Omental fat pad (tissue), 4 donors: Measurements from ENCODE around the gene KATNB1. TPM values are rescaled to one million over a fixed set of nuclear protein-coding genes. Genes with fewer than 3 reads are reported as not detected.

ENCODE experiments used
- ATAC-seq: fragments of 150-250 bp; one replicate; pipeline ENCODE4 v1.9.1; 2016; ENCODE audit warnings: mild to moderate bottlenecking, moderate library complexity; ENCODE audit not compliant: low FRiP score
- DNase-seq: peaks from one replicate; pipeline ENCODE4 v3.0.0-alpha.2; 2019; ENCODE audit warnings: low spot score
- CTCF ChIP-seq, 3 donors: fragments of 450-650 bp; IDR thresholded peaks; one replicate each; pipeline ENCODE4 v1.5.1; 2016 to 2017; ENCODE audit warnings: antibody characterized with exemption in 3 of 3, mild to moderate bottlenecking in 3 of 3, moderate library complexity in 2 of 3
- total RNA-seq, 4 donors: library from RNA; depleted of rRNA; stranded (reverse); fragments of >200 nt; gene quantifications; one replicate each; pipeline ENCODE4 v1.1.0, GENCODE V29; 2016

Gene KATNB1
- 10 to 100 TPM in 3 of 4 donors, 1 to 10 TPM in 1; 8.7 to 23.5 (median 14.1) TPM for total RNA-seq

GRCh38 chr16:57735755-57736418 lies at the start of gene KATNB1:
KATNB1 (plus strand) TSS chr16:57735770; CDS start chr16:57737244, 1,474 bp downstream.
- TF ChIP-seq CTCF (IDR thresholded peaks at IDR 0.05): no peak
- ATAC-seq (peak; percentile 3), DNase-seq (no peak)

GRCh38 chr16:57686577-57686976 lies 49.0 kb upstream of the KATNB1 start:
- DNase-seq: no peak
- no peak for ATAC-seq
- no peak for TF ChIP-seq CTCF (IDR thresholded peaks at IDR 0.05)

GRCh38 chr16:57687363-57687929 lies 48.1 kb upstream of the KATNB1 start:
- ATAC-seq (no peak), DNase-seq (no peak)
- TF ChIP-seq CTCF (IDR thresholded peaks at IDR 0.05): no peak

GRCh38 chr16:57688487-57688986 lies 47.0 kb upstream of the KATNB1 start:
- no peak for TF ChIP-seq CTCF (IDR thresholded peaks at IDR 0.05)
- ATAC-seq: no peak
- DNase-seq: no peak

GRCh38 chr16:57688987-57689761 lies 46.4 kb upstream of the KATNB1 start:
- ATAC-seq: no peak
- DNase-seq: no peak
- no peak for TF ChIP-seq CTCF (IDR thresholded peaks at IDR 0.05)

GRCh38 chr16:57689762-57690558 lies 45.6 kb upstream of the KATNB1 start:
- DNase-seq (no peak), ATAC-seq (no peak)
- no peak for TF ChIP-seq CTCF (IDR thresholded peaks at IDR 0.05)
